ENCODE measurements around the gene PLPP2.

DNA sequence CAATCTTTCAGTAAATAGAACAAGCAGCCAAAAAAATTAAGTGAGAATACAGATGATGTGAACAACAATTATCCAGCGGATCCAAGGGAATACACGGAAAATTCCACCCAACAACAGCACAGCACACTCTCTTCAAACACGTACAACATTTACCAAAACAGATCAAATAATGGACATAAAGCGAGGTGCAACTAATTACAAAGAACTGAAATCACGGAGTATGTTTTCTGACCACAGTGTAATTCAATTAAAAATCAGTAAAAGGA, 27.2 kb upstream of the PLPP2 start:
- TF ChIP-seq, protein P1, sequence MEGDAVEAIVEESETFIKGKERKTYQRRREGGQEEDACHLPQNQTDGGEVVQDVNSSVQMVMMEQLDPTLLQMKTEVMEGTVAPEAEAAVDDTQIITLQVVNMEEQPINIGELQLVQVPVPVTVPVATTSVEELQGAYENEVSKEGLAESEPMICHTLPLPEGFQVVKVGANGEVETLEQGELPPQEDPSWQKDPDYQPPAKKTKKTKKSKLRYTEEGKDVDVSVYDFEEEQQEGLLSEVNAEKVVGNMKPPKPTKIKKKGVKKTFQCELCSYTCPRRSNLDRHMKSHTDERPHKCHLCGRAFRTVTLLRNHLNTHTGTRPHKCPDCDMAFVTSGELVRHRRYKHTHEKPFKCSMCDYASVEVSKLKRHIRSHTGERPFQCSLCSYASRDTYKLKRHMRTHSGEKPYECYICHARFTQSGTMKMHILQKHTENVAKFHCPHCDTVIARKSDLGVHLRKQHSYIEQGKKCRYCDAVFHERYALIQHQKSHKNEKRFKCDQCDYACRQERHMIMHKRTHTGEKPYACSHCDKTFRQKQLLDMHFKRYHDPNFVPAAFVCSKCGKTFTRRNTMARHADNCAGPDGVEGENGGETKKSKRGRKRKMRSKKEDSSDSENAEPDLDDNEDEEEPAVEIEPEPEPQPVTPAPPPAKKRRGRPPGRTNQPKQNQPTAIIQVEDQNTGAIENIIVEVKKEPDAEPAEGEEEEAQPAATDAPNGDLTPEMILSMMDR (conservative IDR thresholded peaks at IDR 0.05; ENCODE audit: low read length): no peak
- TF ChIP-seq EZH2phosphoT487 (IDR thresholded peaks at IDR 0.05; ENCODE audit: borderline replicate concordance, low read depth, low read length): no peak

Measured in OCI-LY7 (cell line).